ENCODE measurements around the gene EPB41L4A.

- no peak for TF ChIP-seq CTCF (IDR thresholded peaks at IDR 0.05; ENCODE audit: poor library complexity)
- TF ChIP-seq EZH2 (IDR thresholded peaks at IDR 0.05; ENCODE audit: borderline replicate concordance), result no peak
These were observed 62.7 kb downstream of the EPB41L4A start for GRCh38 chr5:112356178-112356956.
